ENCODE data around the gene GSE1.
A peak's percentile ranks its signal among the peaks of the same experiment; 100 is the strongest.

Gene GSE1

DNA sequence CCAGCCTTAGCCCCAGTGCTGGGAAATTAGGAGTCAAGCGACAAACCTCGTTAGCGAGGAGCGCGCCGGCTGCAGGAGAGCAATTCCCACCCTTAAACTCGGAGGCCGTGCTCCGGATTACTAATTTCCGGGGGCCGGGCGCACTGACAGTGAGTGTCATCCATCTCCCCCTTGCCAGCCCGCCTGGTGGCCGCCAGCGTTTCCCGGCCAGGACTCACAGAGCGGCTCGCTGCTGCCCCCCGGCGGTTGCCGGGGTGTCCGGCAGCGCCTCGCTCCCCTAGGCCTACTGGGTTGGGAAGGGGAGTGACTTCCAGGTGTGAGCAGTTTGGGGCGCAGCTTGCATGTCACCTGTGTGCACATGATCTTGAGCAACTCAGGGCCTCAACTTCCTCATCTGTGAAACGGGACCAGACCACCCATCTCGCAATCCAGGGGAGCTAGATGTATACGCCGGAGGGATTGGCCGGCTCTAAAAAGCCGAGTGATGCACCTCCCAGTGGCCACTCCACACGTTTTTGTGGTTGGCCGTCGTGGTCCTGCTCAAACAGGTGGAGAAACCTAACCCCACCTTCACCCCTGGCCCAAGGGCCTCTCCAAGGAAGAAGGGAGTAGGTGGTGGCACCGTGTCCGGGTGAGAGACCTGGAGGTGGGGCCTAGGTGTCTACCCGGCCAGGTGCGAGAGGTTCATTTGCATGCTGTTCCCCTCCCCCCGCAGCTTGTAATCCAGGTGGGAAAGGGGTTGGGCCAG is 2.5 kb upstream of the GSE1 start (continued):
- TF ChIP-seq OSR2 (tag by site-specific recombination; IDR thresholded peaks at IDR 0.05) (no peak), ZNF629 (tag by site-specific recombination; IDR thresholded peaks at IDR 0.05) (peak; percentile 64; the same call in 1 of the 2 replicates), ZNF292 (tag by site-specific recombination; IDR thresholded peaks at IDR 0.05; ENCODE audit: borderline replicate concordance, low read depth) (no peak), ZNF239 (tag by site-specific recombination; IDR thresholded peaks at IDR 0.05) (no peak), ZNF140 (tag by site-specific recombination; IDR thresholded peaks at IDR 0.05) (0 out of 2 replicates have a peak, but pooled peaks have one; percentile 38), MYNN (tag by site-specific recombination; IDR thresholded peaks at IDR 0.05; ENCODE audit: borderline replicate concordance) (no peak), MZF1 (tag by site-specific recombination; IDR thresholded peaks at IDR 0.05; ENCODE audit: borderline replicate concordance) (no peak; the same call in 1 of the 2 replicates), ZNF214 (tag by site-specific recombination; IDR thresholded peaks at IDR 0.05; ENCODE audit: borderline replicate concordance) (no peak), ZNF654 (tag by site-specific recombination; IDR thresholded peaks at IDR 0.05; ENCODE audit: low read depth) (peak; percentile 59), ZNF223 (tag by site-specific recombination; IDR thresholded peaks at IDR 0.05) (no peak), ZNF776 (tag by site-specific recombination; IDR thresholded peaks at IDR 0.05; ENCODE audit: borderline replicate concordance) (no peak), BCL11B (tag by site-specific recombination; IDR thresholded peaks at IDR 0.05; ENCODE audit: low read depth) (0 out of 2 replicates have a peak, but pooled peaks have one; percentile 37), ZNF677 (tag by site-specific recombination; IDR thresholded peaks at IDR 0.05) (no peak), REPIN1 (tag by site-specific recombination; IDR thresholded peaks at IDR 0.05; ENCODE audit: low read depth) (no peak), ZFHX2 (tag by site-specific recombination; conservative IDR thresholded peaks at IDR 0.05) (0 out of 2 replicates have a peak, but pooled peaks have one; percentile 1), SCRT1 (tag by site-specific recombination; IDR thresholded peaks at IDR 0.05; ENCODE audit: borderline replicate concordance) (peak; percentile 93), ZNF623 (tag by site-specific recombination; IDR thresholded peaks at IDR 0.05) (no peak), ZNF548 (tag by site-specific recombination; IDR thresholded peaks at IDR 0.05) (no peak), ZNF433 (tag by site-specific recombination; IDR thresholded peaks at IDR 0.05; ENCODE audit: low read depth) (no peak), ZNF768 (tag by site-specific recombination; IDR thresholded peaks at IDR 0.05) (no peak), ZNF510 (tag by site-specific recombination; IDR thresholded peaks at IDR 0.05; ENCODE audit: insufficient replicate concordance) (no peak), GLIS1 (tag by site-specific recombination; IDR thresholded peaks at IDR 0.05) (peak; percentile 77), GLI2 (tag by site-specific recombination; IDR thresholded peaks at IDR 0.05; ENCODE audit: borderline replicate concordance, low read depth) (no peak), ZNF670 (tag by site-specific recombination; IDR thresholded peaks at IDR 0.05; ENCODE audit: low read depth) (no peak), ZNF37A (tag by site-specific recombination; IDR thresholded peaks at IDR 0.05) (no peak), ZNF560 (tag by site-specific recombination; IDR thresholded peaks at IDR 0.05; ENCODE audit: borderline replicate concordance) (no peak), ZNF335 (tag by site-specific recombination; conservative IDR thresholded peaks at IDR 0.05) (peak; percentile 39), ZNF701 (tag by site-specific recombination; IDR thresholded peaks at IDR 0.05) (no peak)
- TF ChIP-seq, protein P1, sequence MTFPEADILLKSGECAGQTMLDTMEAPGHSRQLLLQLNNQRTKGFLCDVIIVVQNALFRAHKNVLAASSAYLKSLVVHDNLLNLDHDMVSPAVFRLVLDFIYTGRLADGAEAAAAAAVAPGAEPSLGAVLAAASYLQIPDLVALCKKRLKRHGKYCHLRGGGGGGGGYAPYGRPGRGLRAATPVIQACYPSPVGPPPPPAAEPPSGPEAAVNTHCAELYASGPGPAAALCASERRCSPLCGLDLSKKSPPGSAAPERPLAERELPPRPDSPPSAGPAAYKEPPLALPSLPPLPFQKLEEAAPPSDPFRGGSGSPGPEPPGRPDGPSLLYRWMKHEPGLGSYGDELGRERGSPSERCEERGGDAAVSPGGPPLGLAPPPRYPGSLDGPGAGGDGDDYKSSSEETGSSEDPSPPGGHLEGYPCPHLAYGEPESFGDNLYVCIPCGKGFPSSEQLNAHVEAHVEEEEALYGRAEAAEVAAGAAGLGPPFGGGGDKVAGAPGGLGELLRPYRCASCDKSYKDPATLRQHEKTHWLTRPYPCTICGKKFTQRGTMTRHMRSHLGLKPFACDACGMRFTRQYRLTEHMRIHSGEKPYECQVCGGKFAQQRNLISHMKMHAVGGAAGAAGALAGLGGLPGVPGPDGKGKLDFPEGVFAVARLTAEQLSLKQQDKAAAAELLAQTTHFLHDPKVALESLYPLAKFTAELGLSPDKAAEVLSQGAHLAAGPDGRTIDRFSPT (tag by site-specific recombination; IDR thresholded peaks at IDR 0.05): 0 out of 2 replicates have a peak, but pooled peaks have one; percentile 10
- TF ChIP-seq, protein P2, sequence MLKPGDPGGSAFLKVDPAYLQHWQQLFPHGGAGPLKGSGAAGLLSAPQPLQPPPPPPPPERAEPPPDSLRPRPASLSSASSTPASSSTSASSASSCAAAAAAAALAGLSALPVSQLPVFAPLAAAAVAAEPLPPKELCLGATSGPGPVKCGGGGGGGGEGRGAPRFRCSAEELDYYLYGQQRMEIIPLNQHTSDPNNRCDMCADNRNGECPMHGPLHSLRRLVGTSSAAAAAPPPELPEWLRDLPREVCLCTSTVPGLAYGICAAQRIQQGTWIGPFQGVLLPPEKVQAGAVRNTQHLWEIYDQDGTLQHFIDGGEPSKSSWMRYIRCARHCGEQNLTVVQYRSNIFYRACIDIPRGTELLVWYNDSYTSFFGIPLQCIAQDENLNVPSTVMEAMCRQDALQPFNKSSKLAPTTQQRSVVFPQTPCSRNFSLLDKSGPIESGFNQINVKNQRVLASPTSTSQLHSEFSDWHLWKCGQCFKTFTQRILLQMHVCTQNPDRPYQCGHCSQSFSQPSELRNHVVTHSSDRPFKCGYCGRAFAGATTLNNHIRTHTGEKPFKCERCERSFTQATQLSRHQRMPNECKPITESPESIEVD (tag by site-specific recombination; IDR thresholded peaks at IDR 0.05): no peak
- TF ChIP-seq, protein P3, sequence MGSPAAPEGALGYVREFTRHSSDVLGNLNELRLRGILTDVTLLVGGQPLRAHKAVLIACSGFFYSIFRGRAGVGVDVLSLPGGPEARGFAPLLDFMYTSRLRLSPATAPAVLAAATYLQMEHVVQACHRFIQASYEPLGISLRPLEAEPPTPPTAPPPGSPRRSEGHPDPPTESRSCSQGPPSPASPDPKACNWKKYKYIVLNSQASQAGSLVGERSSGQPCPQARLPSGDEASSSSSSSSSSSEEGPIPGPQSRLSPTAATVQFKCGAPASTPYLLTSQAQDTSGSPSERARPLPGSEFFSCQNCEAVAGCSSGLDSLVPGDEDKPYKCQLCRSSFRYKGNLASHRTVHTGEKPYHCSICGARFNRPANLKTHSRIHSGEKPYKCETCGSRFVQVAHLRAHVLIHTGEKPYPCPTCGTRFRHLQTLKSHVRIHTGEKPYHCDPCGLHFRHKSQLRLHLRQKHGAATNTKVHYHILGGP (tag by site-specific recombination; IDR thresholded peaks at IDR 0.05): peak; percentile 27; the same call in 1 of the 2 replicates
- TF ChIP-seq, protein P4, sequence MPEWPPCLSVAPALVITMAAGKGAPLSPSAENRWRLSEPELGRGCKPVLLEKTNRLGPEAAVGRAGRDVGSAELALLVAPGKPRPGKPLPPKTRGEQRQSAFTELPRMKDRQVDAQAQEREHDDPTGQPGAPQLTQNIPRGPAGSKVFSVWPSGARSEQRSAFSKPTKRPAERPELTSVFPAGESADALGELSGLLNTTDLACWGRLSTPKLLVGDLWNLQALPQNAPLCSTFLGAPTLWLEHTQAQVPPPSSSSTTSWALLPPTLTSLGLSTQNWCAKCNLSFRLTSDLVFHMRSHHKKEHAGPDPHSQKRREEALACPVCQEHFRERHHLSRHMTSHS (tag by site-specific recombination; IDR thresholded peaks at IDR 0.05): no peak
